GM19351 (cell line): ENCODE results near the gene DERL3.
"Not testable (repeated sequence)": the region's sequence is repeated elsewhere in the genome, so short reads cannot be mapped to it uniquely, and the experiment has no call there.

Experiments
- ATAC-seq: cut with Tn5 transposase; IDR thresholded peaks from one replicate; pipeline ENCODE4 v1.9.1; 2021; ENCODE audit warnings: mild to moderate bottlenecking, moderate library complexity; ENCODE audit not compliant: unreplicated experiment

Gene DERL3

GRCh38 chr22:23838681-23839468 lies at the start of gene DERL3:
DERL3 (minus strand) TSS chr22:23839006; CDS start chr22:23838987, 19 bp downstream.
- ATAC-seq, result peak; percentile 81

DNA sequence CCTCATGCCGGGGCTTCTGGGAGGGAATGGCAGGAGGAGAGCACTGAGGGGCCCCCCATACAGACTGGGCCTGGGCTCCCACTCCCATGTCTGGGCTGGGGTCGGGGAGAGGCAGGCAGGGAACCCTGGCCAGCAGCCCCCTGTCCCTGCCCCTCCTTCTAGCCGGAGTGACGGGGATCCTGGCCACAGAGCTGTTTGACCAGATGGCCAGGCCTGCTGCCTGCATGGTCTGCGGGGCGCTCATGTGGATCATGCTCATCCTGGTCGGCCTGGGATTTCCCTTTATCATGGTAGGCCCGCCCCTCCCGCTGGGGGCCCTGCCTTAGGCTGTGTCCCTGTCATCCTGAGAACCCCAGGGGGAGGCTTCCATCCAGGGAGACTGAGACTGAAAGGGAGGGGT lies 45.3 kb upstream of the DERL3 start:
- no peak for ATAC-seq

GRCh38 chr22:23883658-23884057 lies 44.9 kb upstream of the DERL3 start:
- no peak for ATAC-seq

- ATAC-seq, result no peak
Observed at GRCh38 chr22:23882370-23882769, 43.6 kb upstream of the DERL3 start.

- ATAC-seq, result no peak
Observed at GRCh38 chr22:23878219-23878618, 39.4 kb upstream of the DERL3 start.

GRCh38 chr22:23877566-23877965 lies 38.8 kb upstream of the DERL3 start:
- ATAC-seq, result no peak

GRCh38 chr22:23875801-23876200 lies 37.0 kb upstream of the DERL3 start:
- no peak for ATAC-seq

GRCh38 chr22:23874871-23875270 lies 36.1 kb upstream of the DERL3 start:
- ATAC-seq, result no peak

- ATAC-seq, result no peak
Observed at GRCh38 chr22:23868580-23868979, 29.8 kb upstream of the DERL3 start.

DNA sequence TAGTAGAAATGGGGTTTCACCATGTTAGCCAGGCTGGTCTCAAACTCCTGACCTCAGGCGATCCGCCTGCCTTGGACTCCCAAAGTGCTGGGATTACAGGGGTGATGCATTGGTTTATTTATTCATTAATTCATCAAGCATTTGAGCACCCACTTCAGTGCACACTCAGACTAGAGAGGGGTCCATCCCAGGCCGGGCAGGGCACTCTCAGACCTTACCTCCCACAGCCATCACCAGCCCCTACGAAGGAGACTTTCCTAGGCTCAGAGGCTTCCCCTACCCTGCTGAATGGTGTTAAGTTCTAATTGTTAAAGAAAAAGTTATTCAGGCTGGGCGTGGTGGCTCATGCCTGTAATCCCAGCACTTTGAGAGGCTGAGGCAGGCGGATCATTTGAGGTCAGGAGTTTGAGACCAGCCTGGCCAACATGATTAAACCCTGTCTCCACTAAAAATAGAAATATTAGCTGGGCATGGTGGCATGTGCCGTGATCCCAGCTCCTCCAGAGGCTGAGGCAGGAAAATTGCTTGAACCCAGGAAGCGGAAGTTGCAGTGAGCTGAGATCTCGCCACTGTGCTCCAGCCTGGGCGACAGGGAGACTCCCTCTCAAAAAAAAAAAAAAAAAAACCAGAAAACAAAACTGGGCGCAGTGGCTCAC lies 25.8 kb upstream of the DERL3 start:
- ATAC-seq, result not testable (repeated sequence)

DNA sequence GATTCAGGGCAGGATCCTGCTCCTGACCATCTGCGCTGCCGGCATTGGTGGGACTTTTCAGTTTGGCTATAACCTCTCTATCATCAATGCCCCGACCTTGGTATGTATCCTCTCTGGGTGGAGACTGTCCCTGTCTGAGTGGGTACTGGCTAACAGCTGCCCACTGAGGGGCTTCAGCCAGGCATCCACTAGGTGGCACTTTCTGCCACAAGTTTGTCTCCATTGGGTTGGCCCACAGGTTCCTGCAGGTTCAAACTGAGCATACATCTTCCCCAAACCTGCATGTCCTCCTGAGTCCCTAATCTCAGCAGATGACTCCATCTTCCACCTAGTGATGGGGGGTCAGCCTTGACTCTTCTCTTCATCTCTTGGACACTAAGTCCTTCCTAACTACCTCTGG lies 23.3 kb upstream of the DERL3 start:
- no peak for ATAC-seq

GRCh38 chr22:23860187-23860586 lies 21.4 kb upstream of the DERL3 start:
- ATAC-seq, result not testable (repeated sequence)

DNA sequence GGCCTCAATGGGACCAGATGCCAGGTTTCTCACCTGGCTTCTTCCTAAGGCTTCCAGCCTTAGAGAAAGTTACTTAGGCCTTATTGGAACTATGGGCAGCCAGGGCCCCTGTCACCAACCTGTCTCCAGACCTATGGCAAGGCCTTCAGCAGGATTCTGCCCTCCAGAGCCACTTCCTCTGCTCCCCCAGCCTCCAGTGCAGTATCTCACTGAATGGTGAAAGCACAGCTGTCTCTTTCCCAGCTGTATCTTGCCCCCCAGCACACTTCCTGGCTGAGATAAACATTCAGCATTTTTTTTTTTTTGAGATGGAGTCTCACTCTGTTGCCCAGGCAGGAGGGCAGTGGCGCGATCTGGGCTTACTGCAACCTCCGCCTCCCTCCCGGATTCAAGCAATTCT lies 20.4 kb upstream of the DERL3 start:
- ATAC-seq, result no peak

GRCh38 chr22:23858484-23858815 lies 19.6 kb upstream of the DERL3 start:
- no peak for ATAC-seq

DNA sequence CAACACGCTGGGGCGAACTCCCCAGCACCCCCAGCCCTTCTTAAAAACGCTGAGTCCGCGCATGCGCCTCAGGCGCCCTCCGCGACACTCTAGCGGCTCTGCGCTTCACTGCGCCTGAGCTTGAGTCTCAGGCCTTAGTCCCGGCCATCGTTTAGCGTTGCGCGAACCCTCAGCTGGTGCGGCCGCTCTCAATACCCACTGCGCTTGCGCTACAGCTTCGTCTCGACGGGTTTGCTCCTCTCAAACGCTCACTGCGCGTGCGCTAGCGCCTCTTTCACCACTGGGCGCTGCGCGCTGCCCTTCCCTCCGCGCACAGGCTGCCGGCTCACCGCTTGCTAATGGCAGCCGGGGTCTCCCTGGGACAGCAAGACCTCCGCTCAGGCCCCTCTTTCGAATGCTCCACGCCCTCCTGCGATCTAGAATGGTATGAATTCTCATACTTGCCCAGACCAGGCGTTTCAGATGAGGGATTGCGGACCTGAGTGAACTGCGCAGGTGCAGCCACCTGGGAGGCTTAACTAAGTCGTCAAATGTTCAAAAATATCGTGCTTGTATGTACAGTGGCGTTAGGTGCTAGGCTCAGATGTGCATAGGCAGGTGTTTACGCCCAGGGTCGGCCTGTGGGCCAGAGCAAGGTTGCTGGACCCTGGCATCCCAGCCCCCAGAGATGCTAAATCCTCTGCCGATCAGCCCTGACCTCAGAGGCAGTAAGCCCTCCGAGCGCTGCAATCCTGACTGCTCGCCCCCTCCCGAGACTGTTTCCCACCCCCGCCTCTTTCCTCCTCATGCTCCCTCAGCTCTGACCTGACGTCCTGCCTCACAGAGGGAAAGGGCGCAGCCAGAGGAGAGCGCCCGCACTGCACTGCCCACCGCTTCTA lies 19.0 kb upstream of the DERL3 start, which contains the start of gene SLC2A11:
Gene SLC2A11, plus strand, starts transcription at position 270 of the 878 bp plus-strand sequence. Its CDS starts 125 bp downstream, at position 395.
- peak; percentile 91 for ATAC-seq

- ATAC-seq, result peak; percentile 41
Observed at GRCh38 chr22:23856721-23857605, 18.2 kb upstream of the DERL3 start.

DNA sequence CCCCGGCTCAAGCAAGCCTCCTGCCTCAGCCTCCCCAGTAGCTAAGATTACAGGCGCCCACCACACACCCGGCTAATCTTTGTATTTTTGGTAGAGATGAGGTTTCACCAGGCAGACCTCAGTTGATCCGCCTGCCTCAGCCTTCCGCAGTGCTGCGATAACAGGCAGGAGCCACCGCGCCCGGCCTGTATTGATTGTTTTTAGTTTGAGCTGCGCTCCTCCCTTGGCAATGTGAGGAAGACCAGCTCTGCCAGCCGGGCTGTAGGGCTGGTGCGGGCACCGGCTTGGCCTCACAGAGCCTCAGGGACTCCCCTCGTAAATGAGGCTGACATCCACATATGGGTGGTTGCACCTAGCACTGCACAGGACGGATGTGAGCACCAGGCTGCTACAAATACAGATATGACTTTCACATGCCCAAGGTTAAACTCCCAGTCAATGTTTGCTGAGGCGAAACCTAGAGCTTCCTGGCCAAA lies 11.4 kb upstream of the DERL3 start:
- no peak for ATAC-seq

DNA sequence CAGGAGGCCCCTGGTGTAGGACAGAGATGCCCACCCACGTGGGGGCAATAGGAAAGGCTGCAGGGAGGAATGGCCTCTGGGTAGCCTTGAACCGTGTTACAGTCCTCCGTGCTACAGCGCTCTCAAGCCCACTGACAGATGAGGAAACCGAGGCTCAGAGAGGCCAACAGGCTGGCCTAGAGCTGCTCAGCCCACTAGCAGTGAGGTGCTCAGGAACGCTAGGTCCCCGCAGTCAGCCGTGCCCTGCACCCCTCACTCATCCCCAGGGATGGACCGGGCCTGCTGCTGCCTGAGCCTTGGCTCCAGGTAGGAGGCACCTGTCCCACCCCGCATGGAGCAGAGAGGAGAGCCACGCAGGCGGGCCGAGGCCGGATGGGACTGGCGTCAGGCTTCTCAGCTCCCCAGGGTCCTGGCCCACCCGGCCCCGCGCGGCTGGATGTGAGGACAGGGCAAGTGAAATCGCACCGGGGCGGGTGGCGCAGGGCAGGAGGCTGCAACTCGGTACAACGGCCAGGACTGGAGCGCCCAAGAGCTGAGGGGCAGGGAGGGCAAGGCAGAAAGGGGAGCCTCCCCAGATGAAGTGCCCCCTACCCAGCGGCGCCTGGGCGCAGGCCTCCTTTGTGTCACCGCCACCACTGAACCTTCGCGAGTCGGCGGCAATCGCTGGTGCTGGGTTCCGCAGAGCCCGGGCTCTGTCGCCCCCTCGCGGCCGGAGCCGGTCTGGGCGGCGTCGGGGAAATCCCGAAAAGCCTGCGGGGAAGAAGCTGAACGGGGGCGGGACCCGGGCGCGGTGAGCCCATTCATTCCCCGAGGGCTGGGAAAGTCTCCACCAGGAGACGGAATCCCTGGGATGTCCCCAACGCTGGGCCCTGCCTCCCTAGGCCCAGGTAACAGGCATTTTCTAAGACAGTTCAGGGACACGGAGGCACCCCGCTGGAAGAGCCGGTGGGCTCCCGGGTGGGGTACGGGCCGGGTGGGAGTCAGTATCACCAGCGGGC lies 10.5 kb upstream of the DERL3 start:
- ATAC-seq, result no peak
